ELR (cell line): ENCODE data around the gene RFTN1.
A peak's percentile ranks its signal among the peaks of the same experiment; 100 is the strongest.

Experiments
- DNase-seq: peaks from one replicate; pipeline ENCODE4 v3.0.0-alpha.2; 2015; ENCODE audit warnings: low read depth

The RFTN1 gene

GRCh38 chr3:16486951-16487480, 26.5 kb downstream of the RFTN1 start:
- no peak for DNase-seq

DNA sequence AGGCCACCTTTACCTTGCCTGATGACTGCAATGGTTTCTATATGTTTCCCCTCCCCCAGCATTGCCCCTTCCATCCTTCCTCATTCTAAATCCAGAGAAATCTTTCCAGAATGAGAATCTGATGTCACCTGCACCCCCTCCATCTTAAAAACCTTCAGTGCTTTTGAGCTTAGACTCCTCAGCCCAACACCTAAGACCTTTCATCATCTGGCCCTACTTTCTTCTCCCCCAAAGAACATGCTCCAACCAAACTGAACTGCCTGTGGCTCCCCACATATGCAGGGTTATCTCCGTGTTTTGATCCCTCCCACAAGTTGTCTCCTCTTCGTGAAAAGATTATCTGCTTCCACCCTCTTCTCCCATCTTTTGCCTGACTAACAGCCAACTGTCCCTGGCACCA, 27.3 kb downstream of the RFTN1 start:
- no peak for DNase-seq

- peak; percentile 11 for DNase-seq
Observed at GRCh38 chr3:16485395-16485992, 28.0 kb downstream of the RFTN1 start.

DNA sequence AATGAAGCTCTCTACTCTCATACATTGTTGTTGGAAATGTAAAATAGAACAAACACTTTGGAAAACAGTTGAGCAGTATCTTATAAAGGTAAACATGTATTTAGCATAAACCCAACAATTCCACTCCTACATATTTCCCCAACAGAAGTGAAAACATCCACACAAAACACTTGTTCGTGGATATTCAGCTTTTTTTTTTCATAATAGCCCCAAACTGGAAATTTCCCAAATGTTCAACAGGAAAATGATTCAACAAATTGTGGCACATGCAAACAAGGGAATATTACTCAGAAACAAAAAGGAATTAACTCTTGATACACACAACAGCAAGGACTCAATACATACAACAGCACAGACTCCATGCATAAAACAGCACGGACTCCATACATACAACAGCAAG, 28.5 kb downstream of the RFTN1 start:
- peak; percentile 41 for DNase-seq

DNA sequence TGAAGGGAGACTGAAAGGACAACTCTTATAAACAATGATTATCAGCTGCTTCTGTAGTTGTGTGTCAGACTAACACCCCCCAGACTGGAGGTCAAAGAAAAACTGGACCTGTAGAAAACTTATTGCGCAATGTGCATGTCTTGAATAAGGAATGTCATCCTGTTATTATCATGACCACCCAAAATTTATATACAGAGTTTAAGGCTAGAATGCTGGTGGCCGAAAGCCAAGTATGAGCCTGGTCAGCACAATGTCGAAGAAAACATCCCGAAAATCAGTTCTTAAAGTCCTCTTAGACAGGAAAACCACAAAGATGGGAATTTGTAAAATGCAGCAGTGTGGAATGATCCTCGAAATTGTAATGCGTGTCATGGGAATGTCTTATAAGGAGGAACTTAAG, 29.3 kb downstream of the RFTN1 start:
- DNase-seq = peak; percentile 96

DNA sequence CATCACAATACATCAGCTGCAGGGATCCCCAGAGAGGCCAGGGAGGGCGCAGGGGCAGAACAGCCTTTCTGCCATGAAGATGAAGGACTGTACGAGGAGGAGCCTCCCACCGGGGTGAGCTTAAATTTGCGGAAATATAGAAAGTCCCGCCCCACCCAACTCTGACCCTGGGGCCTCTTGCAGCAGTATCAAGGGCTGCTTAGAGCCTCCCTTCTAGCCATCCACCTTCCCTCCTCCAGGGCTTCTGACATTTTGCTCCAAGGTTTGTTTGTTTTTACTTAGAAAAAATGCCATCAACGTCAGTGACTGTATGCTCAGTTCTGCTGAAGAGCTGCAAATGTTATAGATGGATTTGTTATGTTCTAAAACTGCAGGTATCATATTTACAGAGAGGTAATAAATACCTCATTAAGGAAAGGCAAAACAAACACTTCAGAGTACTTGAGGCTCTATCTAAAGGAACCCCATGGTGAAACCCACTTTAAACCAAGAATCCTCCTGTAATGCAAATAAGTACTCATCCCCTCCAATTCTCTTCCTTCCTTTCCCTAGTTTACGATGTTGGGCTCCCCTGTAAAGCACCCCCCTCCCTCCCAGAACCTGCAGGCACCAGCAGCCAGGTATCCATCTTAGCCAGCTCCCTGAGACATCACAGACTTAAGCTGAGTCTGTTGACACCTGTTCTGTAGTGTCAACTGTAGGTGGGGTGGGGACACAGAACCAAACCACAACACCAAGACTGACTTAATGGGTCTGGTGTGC, 30.5 kb downstream of the RFTN1 start:
- DNase-seq = no peak

- DNase-seq = no peak
Observed at GRCh38 chr3:16482194-16482769, 31.2 kb downstream of the RFTN1 start.

DNA sequence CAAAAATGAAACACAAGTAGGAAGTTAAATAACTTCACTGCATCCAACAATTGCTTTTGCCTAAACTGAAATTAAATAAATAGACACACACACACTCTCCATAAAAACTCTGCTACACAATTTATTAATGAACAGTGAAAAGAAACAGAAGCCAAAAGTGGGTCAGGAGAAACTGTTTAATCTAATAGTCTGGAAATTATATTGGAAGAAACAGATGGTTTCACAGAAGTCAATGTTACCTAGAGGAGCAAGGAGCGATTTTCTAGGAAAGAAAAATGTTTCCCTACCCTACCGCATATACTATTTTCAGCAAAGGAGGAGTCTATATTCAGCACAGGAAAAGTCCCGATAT, 32.0 kb downstream of the RFTN1 start:
- no peak for DNase-seq

GRCh38 chr3:16480861-16481545, 32.5 kb downstream of the RFTN1 start:
- DNase-seq = peak; percentile 66

GRCh38 chr3:16478516-16478915, 35.0 kb downstream of the RFTN1 start:
- DNase-seq = peak; percentile 86

GRCh38 chr3:16477521-16477920, 36.0 kb downstream of the RFTN1 start:
- DNase-seq = peak; percentile 49

- DNase-seq = peak; percentile 41
Observed at GRCh38 chr3:16477056-16477455, 36.4 kb downstream of the RFTN1 start.

DNA sequence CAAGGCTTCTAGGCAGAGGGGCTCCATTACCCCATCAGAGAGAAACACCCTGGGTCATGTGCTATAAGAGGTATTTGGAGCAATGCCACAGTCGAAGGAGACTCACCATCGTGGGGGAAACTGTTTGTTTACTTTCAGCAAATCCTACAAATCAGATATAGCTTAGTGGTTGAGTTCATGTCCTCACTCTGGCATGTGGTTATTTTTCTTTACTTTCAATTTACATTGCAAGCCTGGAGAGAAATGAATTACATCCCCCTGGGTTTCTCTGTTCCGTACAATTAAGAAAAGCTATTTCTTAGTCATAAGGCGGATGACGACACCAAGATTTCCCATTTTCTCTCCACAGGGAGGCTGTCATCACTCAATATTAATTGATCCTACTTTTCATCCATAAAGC, 36.9 kb downstream of the RFTN1 start:
- DNase-seq = peak; percentile 94

DNA sequence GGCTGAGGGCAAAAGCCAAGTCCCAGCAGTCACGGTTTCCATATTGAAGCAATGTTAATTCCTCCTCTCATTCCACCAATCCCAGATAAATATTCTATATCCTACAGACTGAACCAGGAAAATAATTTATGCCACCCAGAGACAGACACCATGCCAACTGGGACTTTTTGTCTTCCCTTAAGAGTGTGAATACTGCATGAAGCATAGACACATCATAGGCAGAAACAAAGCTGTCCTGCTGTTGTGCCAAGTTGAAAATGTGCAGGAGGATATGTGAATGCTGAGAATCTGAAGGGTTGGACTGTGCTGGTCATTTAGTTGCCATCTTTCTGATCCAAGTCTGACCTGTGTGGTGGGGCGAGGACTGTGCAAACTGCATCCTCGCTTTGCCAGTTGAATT, 37.7 kb downstream of the RFTN1 start:
- DNase-seq = no peak

DNA sequence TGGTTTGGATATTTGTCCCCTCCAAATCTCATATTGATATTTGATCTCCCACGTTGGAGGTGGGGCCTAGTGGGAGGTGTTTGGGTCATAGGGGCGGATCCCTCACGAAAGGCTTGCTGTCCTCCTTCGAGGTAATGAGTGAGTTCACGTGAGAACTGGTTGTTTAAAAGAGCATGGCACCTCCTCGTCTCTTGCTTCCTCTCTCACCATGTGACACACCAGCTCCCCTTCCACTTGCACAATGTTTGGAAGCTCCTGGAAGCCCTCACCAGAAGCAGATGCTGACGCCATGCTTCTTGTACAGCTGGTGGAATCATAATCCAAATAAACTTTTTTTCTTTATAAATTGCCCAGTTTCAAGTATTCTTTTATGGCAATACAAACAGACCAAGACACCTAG, 38.6 kb downstream of the RFTN1 start:
- no peak for DNase-seq

DNA sequence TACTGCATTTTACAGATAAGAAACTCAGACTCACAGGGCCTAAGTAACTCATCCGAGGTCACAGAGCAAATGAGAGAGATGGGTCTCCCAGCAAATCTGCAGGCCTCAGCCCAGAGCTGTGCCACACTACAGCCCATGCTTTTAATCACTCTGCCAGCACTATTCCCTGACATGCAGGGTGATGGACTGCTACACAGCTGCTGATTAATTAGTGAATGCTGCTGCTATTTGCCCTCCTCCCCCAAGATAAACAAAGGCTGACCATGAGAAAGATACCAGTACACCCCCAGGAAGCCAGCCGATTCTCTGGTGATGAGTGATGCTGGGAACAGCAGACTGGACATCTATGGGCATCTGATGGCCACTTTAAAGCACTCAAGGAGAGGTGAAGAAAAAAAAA, 39.3 kb downstream of the RFTN1 start:
- peak; percentile 30 for DNase-seq

GRCh38 chr3:16472593-16472992, 40.9 kb downstream of the RFTN1 start:
- DNase-seq = no peak

DNA sequence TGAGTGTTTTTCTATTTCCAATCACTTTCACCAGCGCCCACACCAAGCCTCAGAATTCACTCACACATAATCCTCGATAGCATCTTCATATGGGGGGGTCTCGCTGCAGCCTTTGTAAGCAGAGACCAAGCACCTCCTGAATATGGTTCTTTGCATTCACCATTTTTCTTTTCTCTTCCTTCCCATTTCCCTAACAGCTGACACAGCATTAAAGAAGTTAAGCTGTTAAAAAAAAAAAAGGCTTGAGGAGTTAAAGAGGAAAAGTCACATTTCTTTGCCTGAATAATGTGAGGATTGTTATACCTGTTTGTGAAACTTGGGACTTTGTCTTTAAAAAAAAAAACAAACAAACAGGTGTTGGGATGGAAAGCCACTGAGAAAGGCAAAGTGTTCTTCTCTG, 41.6 kb downstream of the RFTN1 start:
- DNase-seq = no peak

DNA sequence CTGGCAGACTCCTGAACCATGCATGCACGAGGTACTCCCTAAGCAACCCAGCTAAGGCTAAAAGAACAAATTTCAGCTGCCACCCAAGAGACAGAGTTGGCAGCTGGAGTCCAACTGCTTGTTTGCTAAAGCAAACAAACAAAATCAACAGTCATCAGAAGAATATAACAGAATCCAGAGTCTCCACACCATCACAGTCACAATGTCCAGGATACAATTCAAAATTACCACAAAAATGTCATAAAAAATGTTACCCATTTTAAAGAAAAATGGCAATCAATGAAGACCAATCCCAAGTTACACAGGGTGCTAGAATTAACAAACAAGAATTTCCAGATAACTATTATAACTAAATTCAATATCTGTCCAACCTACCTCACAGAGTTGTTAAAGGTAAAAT, 42.9 kb downstream of the RFTN1 start:
- no peak for DNase-seq

GRCh38 chr3:16468336-16469098, 45.0 kb downstream of the RFTN1 start:
- DNase-seq = no peak

- no peak for DNase-seq
Observed at GRCh38 chr3:16468002-16468335, 45.5 kb downstream of the RFTN1 start.

- no peak for DNase-seq
Observed at GRCh38 chr3:16467393-16467792, 46.1 kb downstream of the RFTN1 start.
